CD4-positive, alpha-beta T cell (primary cell): ENCODE measurements around the gene CABP4. TPM values are rescaled to one million over a fixed set of nuclear protein-coding genes. Genes with fewer than 3 reads are reported as not detected.
A peak's percentile ranks its signal among the peaks of the same experiment; 100 is the strongest.

Source experiments
- ATAC-seq: fragments of 200-7000 bp; cut with Tn5 transposase; one replicate; pipeline ENCODE4 v1.10.0; 2022; ENCODE audit warnings: mild to moderate bottlenecking; ENCODE audit not compliant: poor library complexity
- CTCF ChIA-PET: fragments of 350-600 bp; sonication (Branson Sonifier 250); formaldehyde crosslinking; loops from one replicate; lab custom pipeline; 2021; ENCODE audit warnings: antibody characterized with exemption, inconsistent platforms; lab: Charles Lee
- POLR2A ChIA-PET: fragments of 350-600 bp; sonication (Branson Sonifier 250); formaldehyde crosslinking; loops from one replicate; lab custom pipeline; 2021; ENCODE audit warnings: antibody characterized with exemption, inconsistent platforms; lab: Charles Lee
- DNase-seq, 14 experiments: peaks; one replicate each; pipeline ENCODE4 v3.0.0-alpha.2; 2013 to 2020; ENCODE audit warnings: mixed read lengths in 2 of 14
- H3K27ac ChIP-seq, 2 donors: one replicate each; pipeline versions ENCODE4 v1.5.1 to v1.7.0; 2013; ENCODE audit warnings: low read length in 2 of 2, low read depth in 1 of 2, mild to moderate bottlenecking in 1 of 2
- H3K27me3 ChIP-seq, 2 experiments: 1 replicate in 1 of 2; 2 replicates in 1 of 2; pipeline versions ENCODE4 v1.6.1 to v1.7.0; 2013; ENCODE audit warnings: low read length in 2 of 2, control low read depth in 1 of 2, mild to moderate bottlenecking in 1 of 2, moderate library complexity in 1 of 2; ENCODE audit not compliant: insufficient read depth in 2 of 2, control insufficient read depth in 1 of 2
- H3K36me3 ChIP-seq: one replicate; pipeline ENCODE4 v1.6.1; 2013; ENCODE audit warnings: low read length, control low read depth; ENCODE audit not compliant: insufficient read depth
- H3K4me1 ChIP-seq: one replicate; pipeline ENCODE4 v1.6.1; 2013; ENCODE audit warnings: low read length, control low read depth; ENCODE audit not compliant: insufficient read depth
- H3K4me3 ChIP-seq: one replicate; pipeline ENCODE4 v1.5.1; 2013; ENCODE audit warnings: mild to moderate bottlenecking, low read length, moderate library complexity
- H3K9me3 ChIP-seq, 2 experiments: 1 replicate in 1 of 2; 2 replicates in 1 of 2; pipeline versions ENCODE4 v1.6.1 to v1.7.0; 2013; ENCODE audit warnings: low read length in 2 of 2, mild to moderate bottlenecking in 2 of 2, control low read depth in 1 of 2, moderate library complexity in 1 of 2; ENCODE audit not compliant: control insufficient read depth in 1 of 2, insufficient read depth in 1 of 2
- H3K27ac Mint-ChIP-seq: one replicate; pipeline ENCODE4 v1.8.0; 2020; ENCODE audit warnings: mixed read lengths
- H3K27me3 Mint-ChIP-seq: one replicate; pipeline ENCODE4 v1.8.0; 2021; ENCODE audit warnings: mixed read lengths
- H3K36me3 Mint-ChIP-seq: one replicate; pipeline ENCODE4 v1.8.0; 2021; ENCODE audit warnings: low read depth, mixed read lengths
- H3K4me1 Mint-ChIP-seq: one replicate; pipeline ENCODE4 v1.8.0; 2021; ENCODE audit warnings: low read depth, mixed read lengths
- H3K4me3 Mint-ChIP-seq: one replicate; pipeline ENCODE4 v1.8.0; 2020; ENCODE audit warnings: mild to moderate bottlenecking, mixed read lengths
- H3K9me3 Mint-ChIP-seq: one replicate; pipeline ENCODE4 v1.8.0; 2020; ENCODE audit warnings: mixed read lengths
- intact Hi-C, 2 experiments: fragments of 100-400 bp; cut with DNase I in 1 of 2; cut with micrococcal nuclease in 1 of 2; formaldehyde crosslinking; loops; one replicate each; pipeline versions ENCODE4 v1.15.1 to v1.9.0; 2023 to 2025; cut with DNase I, micrococcal nuclease
- total RNA-seq, 174 experiments: library from RNA in 2 of 174; stranded (reverse) in 2 of 174; gene quantifications; one replicate each; pipeline ENCODE4 v1.2.3 and lab custom pipeline; 2021 to 2026
- TF ChIP-seq, protein P1 (sequence below): fragments of 200-600 bp; IDR thresholded peaks from one replicate; pipeline ENCODE4 v1.8.0; 2022; ENCODE audit warnings: antibody characterized with exemption, mild to moderate bottlenecking

Gene CABP4
- total RNA-seq, 2 experiments from 2014 or later = 7.5 to 8.5 TPM

DNA sequence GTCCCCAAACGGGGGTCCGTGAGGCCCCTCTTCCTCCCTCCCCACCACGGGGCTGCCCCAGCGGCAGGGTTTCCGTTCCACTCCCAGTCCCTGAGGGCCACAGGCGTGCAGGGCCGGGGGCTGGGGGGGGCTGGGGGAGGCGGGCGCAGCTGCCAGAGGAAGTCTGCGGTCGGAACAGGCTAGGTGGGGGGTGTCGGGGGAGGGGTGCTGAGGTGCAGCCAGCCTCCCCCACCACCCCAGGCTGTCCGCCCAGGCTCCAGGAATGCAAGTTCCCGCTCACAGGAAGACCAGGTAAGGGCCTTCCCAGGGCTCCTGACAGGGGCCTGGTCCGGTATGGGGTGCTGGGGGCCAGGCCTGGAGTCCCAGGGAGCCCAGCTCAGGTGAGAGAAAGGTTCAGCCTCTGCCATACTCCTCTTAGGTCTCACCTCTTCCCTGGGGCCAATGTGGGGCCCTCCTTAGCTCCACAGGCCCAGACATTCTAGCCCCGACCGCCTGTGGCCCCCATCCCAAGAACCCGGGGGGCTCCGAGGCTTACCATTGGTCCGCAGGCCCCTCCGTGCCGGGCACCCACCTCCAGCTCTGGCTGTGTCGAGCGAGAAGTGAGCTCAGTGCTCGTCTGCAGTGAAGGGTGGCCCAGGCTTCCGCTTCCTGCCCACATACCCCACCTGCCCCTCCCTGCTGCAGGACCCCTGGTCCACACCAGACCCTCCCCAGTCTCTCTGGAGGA lies 17.9 kb upstream of the CABP4 start, which contains the start of gene PTPRCAP:
Gene PTPRCAP (minus strand): TSS at position 601 of the 727 bp plus-strand sequence. CDS start 63 bp downstream, at position 538.
- CTCF ChIA-PET = interaction anchor here (0.9 to 4.3 kb wide), 9 partner anchors 17 to 86 kb away, joined by 3 to 21 read pairs (median 4); partner anchors contain the start of genes PPP1CA, TBC1D10C and TMEM134
- peak within 1 kb of the TSS; percentile 72 to 94 for H3K27ac ChIP-seq

DNA sequence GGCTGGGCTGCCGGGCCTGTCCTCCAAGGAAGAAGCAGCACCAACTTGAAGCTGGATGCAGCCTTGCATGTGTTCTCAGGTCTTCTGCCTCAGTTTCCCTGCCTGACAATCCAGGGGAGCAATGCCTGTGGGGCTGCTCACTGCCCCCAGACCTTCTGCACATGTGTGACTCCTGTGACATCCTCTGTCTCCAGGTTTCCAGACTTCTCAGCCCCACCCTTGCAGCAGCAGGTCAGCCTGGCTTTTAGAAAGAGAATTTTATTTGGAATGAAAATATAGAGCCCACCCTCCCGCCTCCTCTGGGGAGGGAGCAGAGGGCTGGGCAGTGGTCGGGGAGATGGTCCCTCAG lies 17.4 kb upstream of the CABP4 start:
- DNase-seq (no peak), ATAC-seq (no peak)
- TF ChIP-seq, protein P1, sequence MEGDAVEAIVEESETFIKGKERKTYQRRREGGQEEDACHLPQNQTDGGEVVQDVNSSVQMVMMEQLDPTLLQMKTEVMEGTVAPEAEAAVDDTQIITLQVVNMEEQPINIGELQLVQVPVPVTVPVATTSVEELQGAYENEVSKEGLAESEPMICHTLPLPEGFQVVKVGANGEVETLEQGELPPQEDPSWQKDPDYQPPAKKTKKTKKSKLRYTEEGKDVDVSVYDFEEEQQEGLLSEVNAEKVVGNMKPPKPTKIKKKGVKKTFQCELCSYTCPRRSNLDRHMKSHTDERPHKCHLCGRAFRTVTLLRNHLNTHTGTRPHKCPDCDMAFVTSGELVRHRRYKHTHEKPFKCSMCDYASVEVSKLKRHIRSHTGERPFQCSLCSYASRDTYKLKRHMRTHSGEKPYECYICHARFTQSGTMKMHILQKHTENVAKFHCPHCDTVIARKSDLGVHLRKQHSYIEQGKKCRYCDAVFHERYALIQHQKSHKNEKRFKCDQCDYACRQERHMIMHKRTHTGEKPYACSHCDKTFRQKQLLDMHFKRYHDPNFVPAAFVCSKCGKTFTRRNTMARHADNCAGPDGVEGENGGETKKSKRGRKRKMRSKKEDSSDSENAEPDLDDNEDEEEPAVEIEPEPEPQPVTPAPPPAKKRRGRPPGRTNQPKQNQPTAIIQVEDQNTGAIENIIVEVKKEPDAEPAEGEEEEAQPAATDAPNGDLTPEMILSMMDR = no peak
- POLR2A ChIA-PET = interaction anchor here (1.0 to 17.7 kb wide), 27 partner anchors 9 to 319 kb away, joined by 3 to 411 read pairs (median 11); partner anchors contain the start of genes AIP, CABP4, CARNS1 and CDK2AP2
- H3K36me3 Mint-ChIP-seq = peaks cover 54% of the 10 kb centered on the region
- Histone ChIP-seq H3K9me3 (no peaks in the 10 kb centered on the region), H3K4me3 (peak overlapping the region; percentile 97), H3K4me1 (peaks cover 81% of the 10 kb centered on the region), H3K27me3 (no peaks in the 10 kb centered on the region), H3K36me3 (peaks cover 35% of the 10 kb centered on the region), H3K27ac (peak overlapping the region; percentile 72 to 94)
- no peaks in the 10 kb centered on the region for H3K27me3 Mint-ChIP-seq
- H3K4me1 Mint-ChIP-seq = peaks cover 69% of the 10 kb centered on the region
- H3K4me3 Mint-ChIP-seq = peak overlapping the region; percentile 98
- H3K9me3 Mint-ChIP-seq = no peaks in the 10 kb centered on the region
- CTCF ChIA-PET = interaction anchor here (0.8 to 4.3 kb wide), 7 partner anchors 17 to 55 kb away, joined by 3 to 21 read pairs (median 6); partner anchors contain the start of genes PPP1CA, TBC1D10C and TMEM134
- H3K27ac Mint-ChIP-seq = peak overlapping the region; percentile 98
- intact Hi-C loops = loop anchor here (1.0 to 2.0 kb wide), 7 partner anchors 9 to 69 kb away; partner anchors contain the start of genes PPP1CA (in 1 of the 2) and TMEM134 (in 1 of the 2)

More for the DNA sequence above, 17.9 kb upstream of the CABP4 start, which contains the start of gene PTPRCAP:
- H3K9me3 ChIP-seq = no peaks in the 10 kb centered on the region
- Mint-ChIP-seq H3K27me3 (no peaks in the 10 kb centered on the region), H3K27ac (peak within 1 kb of the TSS; percentile 98), H3K36me3 (peaks cover 60% of the 10 kb centered on the region), H3K4me1 (peaks cover 69% of the 10 kb centered on the region), H3K4me3 (peak within 1 kb of the TSS; percentile 98), H3K9me3 (no peaks in the 10 kb centered on the region)
- peak within 1 kb of the TSS; percentile 97 for H3K4me3 ChIP-seq
- ATAC-seq (peak; percentile 59), DNase-seq (peak; percentile 57 to 91 (median 82))
- no peaks in the 10 kb centered on the region for H3K27me3 ChIP-seq
- TF ChIP-seq, protein P1 = no peak
- peaks cover 81% of the 10 kb centered on the region for H3K4me1 ChIP-seq
- intact Hi-C loops = loop anchor here (1.0 to 2.0 kb wide), 6 partner anchors 9 to 70 kb away; partner anchors contain the start of genes PPP1CA (in 1 of the 2) and TMEM134 (in 1 of the 2)
- POLR2A ChIA-PET = interaction anchor here (0.6 to 17.7 kb wide), 29 partner anchors 9 to 1016 kb away, joined by 3 to 411 read pairs (median 8); partner anchors contain the start of genes AIP, CABP4, CARNS1 and CDK2AP2
- H3K36me3 ChIP-seq = peaks cover 40% of the 10 kb centered on the region

DNA sequence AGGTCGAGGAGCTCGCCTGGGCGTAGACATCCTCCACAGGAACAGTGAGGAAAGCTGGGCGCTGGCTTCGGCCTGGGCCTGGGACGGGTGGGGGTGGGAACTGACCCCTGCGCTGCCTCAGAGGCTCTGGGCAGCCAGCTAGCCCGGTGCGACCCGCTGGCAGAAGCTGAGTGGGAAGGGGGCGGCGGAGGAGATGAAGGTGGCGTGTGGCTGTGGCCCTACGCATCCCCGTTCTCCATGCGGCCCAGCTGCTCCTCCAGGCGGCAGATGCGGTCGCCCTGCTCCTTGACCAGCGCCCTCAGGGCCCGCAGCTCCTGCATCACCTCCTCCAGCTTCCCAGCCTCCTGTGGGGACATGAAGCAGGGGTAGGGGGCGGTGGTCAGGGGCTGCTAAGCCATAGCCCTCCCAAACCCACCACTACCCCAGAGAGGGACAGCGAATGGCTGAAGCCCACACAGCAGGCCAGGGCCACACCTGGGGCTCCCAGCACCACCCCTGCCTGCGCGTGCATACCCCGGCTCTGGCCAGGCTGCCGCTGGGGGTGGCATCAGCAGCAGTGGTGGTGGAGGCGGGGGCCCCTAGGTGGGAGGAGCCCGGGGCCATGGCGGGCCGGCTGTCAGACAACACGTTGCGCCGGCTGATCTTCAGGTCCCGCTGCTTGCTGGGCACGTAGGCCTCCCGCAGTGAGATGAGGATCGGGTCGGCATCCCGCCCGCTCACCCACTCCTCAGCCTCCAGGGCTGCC lies 16.8 kb upstream of the CABP4 start:
- Mint-ChIP-seq H3K4me3 (peak overlapping the region; percentile 98), H3K27me3 (no peaks in the 10 kb centered on the region), H3K36me3 (peaks cover 49% of the 10 kb centered on the region), H3K4me1 (peaks cover 66% of the 10 kb centered on the region), H3K27ac (peak overlapping the region; percentile 98), H3K9me3 (no peaks in the 10 kb centered on the region)
- ATAC-seq = peak; percentile 47
- intact Hi-C loops = loop anchor here in 1 of 2 experiments (1.0 kb wide), 1 partner anchor 17 kb away; no protein-coding TSS in a partner anchor
- POLR2A ChIA-PET = interaction anchor here (1.0 to 17.7 kb wide), 26 partner anchors 10 to 319 kb away, joined by 3 to 411 read pairs (median 12); partner anchors contain the start of genes AIP, CABP4, CARNS1 and CDK2AP2
- Histone ChIP-seq H3K27me3 (no peaks in the 10 kb centered on the region), H3K9me3 (no peaks in the 10 kb centered on the region), H3K36me3 (peaks cover 29% of the 10 kb centered on the region), H3K4me1 (peaks cover 80% of the 10 kb centered on the region), H3K27ac (peak overlapping the region; percentile 72 to 94), H3K4me3 (peak overlapping the region; percentile 97)
- TF ChIP-seq, protein P1 = no peak
- peak; percentile 52 to 87 (median 77) for DNase-seq
- CTCF ChIA-PET = interaction anchor here (0.8 to 4.3 kb wide), 7 partner anchors 18 to 56 kb away, joined by 3 to 21 read pairs (median 6); partner anchors contain the start of genes PPP1CA, TBC1D10C and TMEM134
